Esophagus muscularis mucosa (tissue), 4 donors: ENCODE measurements around the gene MARK1. TPM values are rescaled to one million over a fixed set of nuclear protein-coding genes. Genes with fewer than 3 reads are reported as not detected.

Experiments used
- DNase-seq: peaks from one replicate; pipeline ENCODE4 v3.0.0-alpha.2; 2017; ENCODE audit errors: extremely low spot score
- H3K27ac ChIP-seq, 4 donors: fragments of 200-600 bp; sonication (generic); replicated peaks in 1 of 4; 1 replicate in 3 of 4; 2 replicates in 1 of 4; pipeline ENCODE4 v1.5.1; 2016 to 2019; ENCODE audit warnings: mild to moderate bottlenecking in 1 of 4
- H3K27me3 ChIP-seq, 4 donors: fragments of 200-600 bp; sonication (generic); one replicate each; pipeline versions ENCODE4 v1.5.1 to v1.6.0; 2016 to 2019
- H3K36me3 ChIP-seq, 4 donors: fragments of 200-600 bp; sonication (generic); one replicate each; pipeline ENCODE4 v1.5.1; 2016 to 2019
- H3K4me1 ChIP-seq, 4 donors: fragments of 200-600 bp; sonication (generic); one replicate each; pipeline ENCODE4 v1.5.1; 2016 to 2019
- H3K4me3 ChIP-seq, 4 donors: fragments of 200-600 bp; sonication (generic); 1 replicate in 2 of 4; 2 replicates in 2 of 4; pipeline ENCODE4 v1.5.1; 2016 to 2019; ENCODE audit warnings: mild to moderate bottlenecking in 4 of 4, moderate library complexity in 1 of 4
- H3K9me3 ChIP-seq, 4 donors: fragments of 200-600 bp; sonication (generic); 1 replicate in 3 of 4; 2 replicates in 1 of 4; pipeline ENCODE4 v1.5.1; 2016 to 2019
- EP300 ChIP-seq: sonication (generic); formaldehyde crosslinking; IDR thresholded peaks from one replicate; pipeline ENCODE4 v1.6.1; 2017; ENCODE audit warnings: antibody characterized with exemption
- POLR2A ChIP-seq: fragments of 450-650 bp; IDR thresholded peaks from one replicate; pipeline ENCODE4 v1.6.1; 2017; ENCODE audit warnings: antibody characterized with exemption, moderate library complexity, mild to moderate bottlenecking, low read depth
- POLR2AphosphoS5 ChIP-seq, 2 donors: sonication (generic); formaldehyde crosslinking; IDR thresholded peaks; one replicate each; pipeline ENCODE4 v1.6.1; 2017; ENCODE audit warnings: antibody characterized with exemption in 2 of 2
- WGBS: methylation state at CpG from one replicate; pipeline ENCODE4 v1.1.5; 2018; 5-methylcytosine and 5-hydroxymethylcytosine counted together
- intact Hi-C: fragments of 100-400 bp; cut with DNase I; formaldehyde crosslinking; loops from one replicate; pipeline ENCODE4 v1.15.1; 2023
- total RNA-seq, 4 donors: library from RNA; depleted of rRNA; stranded (reverse); fragments of >200 nt; gene quantifications; one replicate each; pipeline versions ENCODE4 v1.1.0 to v1.2.1, GENCODE V29; 2016
- TF ChIP-seq, protein P1 (sequence below), 3 experiments: fragments of 200-600 bp in 2 of 3; fragments of 450-650 bp in 1 of 3; sonication (generic) in 2 of 3; IDR thresholded peaks; one replicate each; pipeline ENCODE4 v1.5.1; 2017 to 2019; ENCODE audit warnings: antibody characterized with exemption in 3 of 3, mild to moderate bottlenecking in 2 of 3, moderate library complexity in 1 of 3

Gene MARK1
- 10 to 100 TPM; 16.7 to 24.4 (median 17.6) TPM for total RNA-seq

- Histone ChIP-seq H3K4me1 (peaks cover 0 to 28% (median 22%) of the 10 kb centered on the region in 4 donors), H3K27ac (peak within 1 kb of the TSS; percentile 86 to 90 (median 88)), H3K27me3 (peaks cover 0 to 4% (median 0%) of the 10 kb centered on the region in 4 donors), H3K36me3 (no peaks in the 10 kb centered on the region), H3K9me3 (no peaks in the 10 kb centered on the region), H3K4me3 (peak within 1 kb of the TSS; percentile 76 to 93 (median 90))
- 2% methylated on average over 12 of the region's 96 CpGs for WGBS
- no peak for DNase-seq
- TF ChIP-seq POLR2A (no peak), POLR2AphosphoS5 (IDR thresholded peaks at IDR 0.05) (no peak), EP300 (no peak)
- TF ChIP-seq, protein P1, sequence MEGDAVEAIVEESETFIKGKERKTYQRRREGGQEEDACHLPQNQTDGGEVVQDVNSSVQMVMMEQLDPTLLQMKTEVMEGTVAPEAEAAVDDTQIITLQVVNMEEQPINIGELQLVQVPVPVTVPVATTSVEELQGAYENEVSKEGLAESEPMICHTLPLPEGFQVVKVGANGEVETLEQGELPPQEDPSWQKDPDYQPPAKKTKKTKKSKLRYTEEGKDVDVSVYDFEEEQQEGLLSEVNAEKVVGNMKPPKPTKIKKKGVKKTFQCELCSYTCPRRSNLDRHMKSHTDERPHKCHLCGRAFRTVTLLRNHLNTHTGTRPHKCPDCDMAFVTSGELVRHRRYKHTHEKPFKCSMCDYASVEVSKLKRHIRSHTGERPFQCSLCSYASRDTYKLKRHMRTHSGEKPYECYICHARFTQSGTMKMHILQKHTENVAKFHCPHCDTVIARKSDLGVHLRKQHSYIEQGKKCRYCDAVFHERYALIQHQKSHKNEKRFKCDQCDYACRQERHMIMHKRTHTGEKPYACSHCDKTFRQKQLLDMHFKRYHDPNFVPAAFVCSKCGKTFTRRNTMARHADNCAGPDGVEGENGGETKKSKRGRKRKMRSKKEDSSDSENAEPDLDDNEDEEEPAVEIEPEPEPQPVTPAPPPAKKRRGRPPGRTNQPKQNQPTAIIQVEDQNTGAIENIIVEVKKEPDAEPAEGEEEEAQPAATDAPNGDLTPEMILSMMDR (IDR thresholded peaks at IDR 0.05) = no peak
- intact Hi-C loops = no loop called here
Measured at GRCh38 chr1:220527908-220528678, at the start of gene MARK1. Gene MARK1 (plus strand): TSS chr1:220528136. CDS start chr1:220528823, 687 bp downstream.

DNA sequence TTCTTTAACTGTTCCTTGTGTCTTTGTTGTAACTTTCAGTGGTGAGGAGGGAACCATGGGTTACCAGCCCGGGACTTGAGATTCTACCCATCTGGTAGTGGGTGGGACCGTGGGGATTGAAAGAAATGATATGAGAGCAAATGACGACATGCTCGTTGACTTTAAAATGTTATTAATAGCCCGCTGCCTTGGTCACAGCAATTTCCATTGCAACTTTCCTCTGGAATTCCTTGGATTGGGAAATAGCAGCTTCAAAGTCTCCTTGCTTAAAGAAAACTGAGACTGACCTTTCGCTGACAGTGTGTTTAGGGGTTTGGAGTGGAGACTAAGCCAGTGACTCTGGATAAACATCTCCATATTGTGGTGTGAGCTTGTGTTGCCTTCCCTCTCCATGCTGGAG lies 44.2 kb upstream of the MARK1 start:
- Histone ChIP-seq H3K27me3 (no peaks in the 10 kb centered on the region), H3K36me3 (no peaks in the 10 kb centered on the region), H3K4me3 (no peak overlapping the region), H3K27ac (peak overlapping the region in 1 of 4 donors; percentile 7), H3K9me3 (no peaks in the 10 kb centered on the region), H3K4me1 (peaks cover 0 to 3% (median 0%) of the 10 kb centered on the region in 4 donors)
- WGBS = 77% methylated on average over 6 of the region's 6 CpGs
- peak; percentile 84 for DNase-seq
- TF ChIP-seq POLR2A (no peak), POLR2AphosphoS5 (IDR thresholded peaks at IDR 0.05) (no peak), EP300 (no peak)
- TF ChIP-seq, protein P1 (IDR thresholded peaks at IDR 0.05) = no peak
- intact Hi-C loops = no loop called here

DNA sequence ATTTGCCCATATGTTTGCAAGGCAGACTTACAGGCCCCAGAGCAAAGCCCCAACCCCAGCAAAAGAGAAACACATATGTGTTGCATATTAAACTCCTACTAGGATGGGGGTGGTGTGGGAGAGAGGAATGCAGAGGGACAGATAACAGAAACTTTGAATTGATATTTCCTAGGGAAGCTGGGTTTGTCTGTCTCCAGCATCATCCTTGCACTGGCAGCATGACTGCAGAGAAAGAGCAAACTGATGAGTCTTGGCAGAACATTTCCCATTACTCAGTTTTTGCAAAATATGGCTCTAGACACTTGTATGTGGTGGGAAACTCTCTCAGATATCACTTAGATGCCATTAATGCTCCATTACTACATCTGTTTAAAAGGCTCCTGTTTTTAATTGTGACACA lies 43.8 kb upstream of the MARK1 start:
- Histone ChIP-seq H3K9me3 (no peaks in the 10 kb centered on the region), H3K27ac (peak overlapping the region in 1 of 4 donors; percentile 7), H3K27me3 (no peaks in the 10 kb centered on the region), H3K4me3 (no peak overlapping the region), H3K36me3 (no peaks in the 10 kb centered on the region), H3K4me1 (peaks cover 0 to 3% (median 0%) of the 10 kb centered on the region in 4 donors)
- peak; percentile 68 for DNase-seq
- intact Hi-C loops = no loop called here
- TF ChIP-seq POLR2A (no peak), POLR2AphosphoS5 (IDR thresholded peaks at IDR 0.05) (no peak), EP300 (no peak)
- TF ChIP-seq, protein P1 (IDR thresholded peaks at IDR 0.05) = no peak

DNA sequence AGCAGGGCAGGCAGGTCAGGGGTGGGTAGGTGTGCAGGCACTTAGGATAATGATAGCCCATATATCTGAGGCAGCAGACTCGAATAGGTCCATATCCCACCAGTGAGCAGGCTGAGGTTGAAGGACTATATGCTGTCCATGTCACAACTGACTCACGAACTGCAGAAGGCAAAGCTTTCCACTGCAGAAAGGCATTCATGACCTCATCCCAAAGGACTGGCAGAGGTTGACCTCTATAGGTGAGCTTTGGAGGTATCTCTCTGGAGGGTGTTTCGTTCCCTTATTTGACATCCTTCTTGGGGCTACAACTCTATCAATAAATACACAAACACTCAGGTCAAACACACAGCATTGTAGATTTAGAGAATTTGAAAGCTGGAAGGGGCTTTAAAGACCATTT lies 42.8 kb upstream of the MARK1 start:
- DNase-seq = peak; percentile 83
- Histone ChIP-seq H3K9me3 (no peaks in the 10 kb centered on the region), H3K4me1 (peaks cover 0 to 3% (median 0%) of the 10 kb centered on the region in 4 donors), H3K4me3 (no peak overlapping the region), H3K27me3 (no peaks in the 10 kb centered on the region), H3K27ac (no peak overlapping the region), H3K36me3 (no peaks in the 10 kb centered on the region)
- WGBS = 61% methylated on average over 3 of the region's 3 CpGs
- intact Hi-C loops = no loop called here
- TF ChIP-seq EP300 = no peak
- TF ChIP-seq POLR2A = no peak
- TF ChIP-seq, protein P1 (IDR thresholded peaks at IDR 0.05) = no peak
- no peak for TF ChIP-seq POLR2AphosphoS5 (IDR thresholded peaks at IDR 0.05)
